B cell (primary cell): ENCODE results near the gene PIGW. TPM values are rescaled to one million over a fixed set of nuclear protein-coding genes. Genes with fewer than 3 reads are reported as not detected.

Source experiments
- ATAC-seq: fragments of 200-7000 bp; cut with Tn5 transposase; one replicate; pipeline ENCODE4 v1.10.0; 2021; ENCODE audit warnings: low read depth, mild to moderate bottlenecking, moderate number of reproducible peaks, moderate library complexity
- CTCF ChIA-PET: fragments of 350-600 bp; sonication (Branson Sonifier 250); formaldehyde crosslinking; loops from one replicate; lab custom pipeline; 2021; ENCODE audit warnings: antibody characterized with exemption, inconsistent platforms; lab: Charles Lee
- POLR2A ChIA-PET: fragments of 350-600 bp; sonication (Branson Sonifier 250); formaldehyde crosslinking; loops from one replicate; lab custom pipeline; 2021; ENCODE audit warnings: antibody characterized with exemption; lab: Charles Lee
- DNase-seq: peaks from one replicate; pipeline ENCODE4 v3.0.0; 2013
- H2AFZ ChIP-seq: 2 replicates; pipeline ENCODE4 v1.6.1; 2012; ENCODE audit warnings: mild to moderate bottlenecking, low read depth, low read length; ENCODE audit not compliant: insufficient read depth, poor library complexity, severe bottlenecking
- H3K27ac ChIP-seq, 2 donors: 1 replicate in 1 of 2; 2 replicates in 1 of 2; pipeline ENCODE4 v1.5.1; 2012 to 2013; ENCODE audit warnings: low read length in 2 of 2, mild to moderate bottlenecking in 2 of 2, moderate library complexity in 1 of 2
- H3K27me3 ChIP-seq, 4 experiments: fragments of 200-600 bp in 1 of 4; sonication (generic) in 1 of 4; replicated peaks in 1 of 4; 1 replicate in 2 of 4; 2 replicates in 2 of 4; pipeline versions ENCODE4 v1.6.1 to v1.7.0; 2013 to 2016; ENCODE audit warnings: low read length in 3 of 4, mild to moderate bottlenecking in 2 of 4, mixed read lengths in 1 of 4, moderate library complexity in 1 of 4; ENCODE audit not compliant: insufficient read depth in 4 of 4, control insufficient read depth in 3 of 4; ENCODE audit errors: control extremely low read depth in 1 of 4
- H3K36me3 ChIP-seq, 2 experiments: replicated peaks in 1 of 2; 1 replicate in 1 of 2; 2 replicates in 1 of 2; pipeline versions ENCODE4 v1.6.1 to v1.7.1; 2013; ENCODE audit warnings: low read length in 1 of 2; ENCODE audit not compliant: insufficient read depth in 2 of 2, control insufficient read depth in 1 of 2; ENCODE audit errors: control extremely low read depth in 1 of 2, extremely low read depth in 1 of 2
- H3K4me1 ChIP-seq, 2 donors: fragments of 200-600 bp in 1 of 2; sonication (generic) in 1 of 2; 1 replicate in 1 of 2; 2 replicates in 1 of 2; pipeline versions ENCODE4 v1.5.1 to v1.6.1; 2013 to 2017; ENCODE audit warnings: low read length in 2 of 2; ENCODE audit not compliant: control insufficient read depth in 2 of 2, insufficient read depth in 2 of 2
- H3K4me2 ChIP-seq: replicated peaks from 2 replicates; pipeline ENCODE3; 2012; ENCODE audit warnings: mild to moderate bottlenecking, low read depth, low read length; ENCODE audit not compliant: poor library complexity, severe bottlenecking
- H3K4me3 ChIP-seq, 5 experiments: fragments of 200-600 bp in 1 of 5; sonication (generic) in 1 of 5; 1 replicate in 3 of 5; 2 replicates in 2 of 5; pipeline versions ENCODE4 v1.5.1 to v1.7.0; 2011 to 2016; ENCODE audit warnings: low read length in 4 of 5, mild to moderate bottlenecking in 4 of 5, low read depth in 2 of 5, control low read depth in 1 of 5, moderate library complexity in 1 of 5; ENCODE audit not compliant: insufficient read depth in 1 of 5; ENCODE audit errors: control extremely low read depth in 1 of 5, extremely low read depth in 1 of 5
- H3K79me2 ChIP-seq: fragments of 200-600 bp; sonication (generic); one replicate; pipeline ENCODE4 v1.6.0; 2016; ENCODE audit warnings: low read length; ENCODE audit not compliant: control insufficient read depth, insufficient read depth
- H3K9ac ChIP-seq: fragments of 200-600 bp; sonication (generic); 2 replicates; pipeline ENCODE4 v1.6.1; 2017; ENCODE audit warnings: mild to moderate bottlenecking, low read length, moderate library complexity
- H3K9me3 ChIP-seq, 3 donors: one replicate each; pipeline versions ENCODE4 v1.6.1 to v1.7.1; 2013; ENCODE audit warnings: low read length in 2 of 3; ENCODE audit not compliant: control insufficient read depth in 2 of 3, insufficient read depth in 1 of 3; ENCODE audit errors: control extremely low read depth in 1 of 3
- H4K20me1 ChIP-seq: 2 replicates; pipeline ENCODE4 v1.6.0; 2012; ENCODE audit warnings: mild to moderate bottlenecking, low read length; ENCODE audit not compliant: insufficient read depth, control insufficient read depth, poor library complexity, severe bottlenecking
- H3K27ac Mint-ChIP-seq: one replicate; pipeline ENCODE4 v1.8.0; 2021; ENCODE audit warnings: mixed read lengths
- H3K27me3 Mint-ChIP-seq: one replicate; pipeline ENCODE4 v1.8.0; 2021; ENCODE audit warnings: mixed read lengths
- H3K4me1 Mint-ChIP-seq: one replicate; pipeline ENCODE4 v1.8.0; 2021; ENCODE audit warnings: mixed read lengths
- H3K4me3 Mint-ChIP-seq: one replicate; pipeline ENCODE4 v1.8.0; 2021; ENCODE audit warnings: mixed read lengths
- H3K9me3 Mint-ChIP-seq: one replicate; pipeline ENCODE4 v1.8.0; 2022; ENCODE audit warnings: mixed read lengths; ENCODE audit not compliant: insufficient read depth
- CTCF ChIP-seq: fragments of 200-600 bp; IDR thresholded peaks from one replicate; pipeline ENCODE4 v1.8.0; 2022; ENCODE audit warnings: antibody characterized with exemption, mild to moderate bottlenecking
- EZH2 ChIP-seq: IDR thresholded peaks from 2 replicates; pipeline ENCODE4 v1.6.1; 2012; ENCODE audit warnings: borderline replicate concordance, low read depth, mild to moderate bottlenecking, moderate library complexity, low read length; ENCODE audit not compliant: insufficient read depth, poor library complexity, severe bottlenecking
- WGBS: methylation state at CpG from one replicate; pipeline ENCODE4 v1.1.5; 2013; ENCODE audit warnings: missing lambda C conversion rate; ENCODE audit not compliant: insufficient coverage; 5-methylcytosine and 5-hydroxymethylcytosine counted together
- intact Hi-C: fragments of 100-400 bp; cut with micrococcal nuclease; formaldehyde crosslinking; loops from one replicate; pipeline ENCODE4 v1.10.0; 2022
- polyA plus RNA-seq: library from polyadenylated mRNA; depleted of rRNA; stranded (reverse); fragments of >200 nt; gene quantifications from 2 replicates; pipeline ENCODE4 v1.2.3, GENCODE V29; 2012
- total RNA-seq, 2 donors: library from RNA; stranded (reverse); fragments of 120-200 nt in 1 of 2; gene quantifications; 1 replicate in 1 of 2; 2 replicates in 1 of 2; pipeline versions ENCODE4 v1.2.3 to v1.2.4, GENCODE V29; 2013 to 2022

Gene PIGW
- total and polyA plus RNA-seq, 2 donors (not counting 1 experiment from before 2014, with no cell fraction given) = 4.4 to 5.9 TPM

GRCh38 chr17:36495076-36495578, 39.7 kb upstream of the PIGW start:
- ATAC-seq = no peak
- no peak for DNase-seq
- 100% methylated on average over 3 of the region's 3 CpGs for WGBS
- H3K4me1 Mint-ChIP-seq = peaks cover 6% of the 10 kb centered on the region
- Histone ChIP-seq H3K27me3 (no peaks in the 10 kb centered on the region), H3K27ac (no peak overlapping the region), H3K4me2 (no peak overlapping the region), H3K4me3 (no peak overlapping the region), H3K9me3 (no peaks in the 10 kb centered on the region), H4K20me1 (peaks cover 28% of the 10 kb centered on the region), H2AFZ (no peak overlapping the region), H3K4me1 (no peaks in the 10 kb centered on the region), H3K36me3 (peaks cover 19 to 64% of the 10 kb centered on the region in 2 experiments), H3K79me2 (peaks cover 19% of the 10 kb centered on the region), H3K9ac (no peak overlapping the region)
- H3K9me3 Mint-ChIP-seq = no peaks in the 10 kb centered on the region
- CTCF ChIA-PET = interaction anchor here (2.3 kb wide), 1 partner anchor 12 kb away, joined by 14 read pairs; no protein-coding TSS in a partner anchor
- H3K4me3 Mint-ChIP-seq = no peak overlapping the region
- TF ChIP-seq EZH2 = no peak
- TF ChIP-seq CTCF = no peak
- no peaks in the 10 kb centered on the region for H3K27me3 Mint-ChIP-seq
- intact Hi-C loops = no loop called here
- H3K27ac Mint-ChIP-seq = no peak overlapping the region
- POLR2A ChIA-PET = no interaction called here

- Histone ChIP-seq H3K9ac (no peak overlapping the region), H3K27me3 (no peaks in the 10 kb centered on the region), H3K9me3 (no peaks in the 10 kb centered on the region), H3K79me2 (peaks cover 8% of the 10 kb centered on the region), H3K27ac (no peak overlapping the region), H3K4me3 (no peak overlapping the region), H2AFZ (no peak overlapping the region), H3K36me3 (peaks cover 19 to 71% of the 10 kb centered on the region in 2 experiments), H4K20me1 (peaks cover 22% of the 10 kb centered on the region), H3K4me2 (no peak overlapping the region), H3K4me1 (no peaks in the 10 kb centered on the region)
- TF ChIP-seq CTCF = no peak
- no peak for TF ChIP-seq EZH2
- Mint-ChIP-seq H3K4me3 (no peak overlapping the region), H3K27ac (no peak overlapping the region), H3K9me3 (no peaks in the 10 kb centered on the region), H3K4me1 (peaks cover 4% of the 10 kb centered on the region), H3K27me3 (no peaks in the 10 kb centered on the region)
- ATAC-seq = no peak
- ChIA-PET CTCF (interaction anchor here (2.3 kb wide), 1 partner anchor 13 kb away, joined by 14 read pairs; no protein-coding TSS in a partner anchor), POLR2A (no interaction called here)
- no peak for DNase-seq
- 98% methylated on average over 8 of the region's 9 CpGs for WGBS
- intact Hi-C loops = no loop called here
These were observed 38.6 kb upstream of the PIGW start for GRCh38 chr17:36496018-36496789.
